ENCODE measurements around the gene GTF3C5.
"Not testable (repeated sequence)": the region's sequence is repeated elsewhere in the genome, so short reads cannot be mapped to it uniquely, and the experiment has no call there.

Gene GTF3C5

GRCh38 chr9:133054966-133055365 is 24.2 kb downstream of the GTF3C5 start:
- no peak for DNase-seq (ENCODE audit: low read depth in 2 of 2)

- DNase-seq (ENCODE audit: low read depth in 2 of 2): no peak
Observed at GRCh38 chr9:133055788-133056420, 25.1 kb downstream of the GTF3C5 start.

GRCh38 chr9:133056533-133056932 is 25.7 kb downstream of the GTF3C5 start:
- DNase-seq (ENCODE audit: low read depth in 2 of 2): no peak

- DNase-seq (ENCODE audit: low read depth in 2 of 2): no peak
Observed at GRCh38 chr9:133057006-133057405, 26.2 kb downstream of the GTF3C5 start.

- no peak for DNase-seq (ENCODE audit: low read depth in 2 of 2)
Observed at GRCh38 chr9:133057553-133057952, 26.8 kb downstream of the GTF3C5 start.

- DNase-seq (ENCODE audit: low read depth in 2 of 2): no peak
Observed at GRCh38 chr9:133058071-133058470, 27.3 kb downstream of the GTF3C5 start.

GRCh38 chr9:133058550-133059320 is 27.9 kb downstream of the GTF3C5 start:
- no peak for DNase-seq (ENCODE audit: low read depth in 2 of 2)

- no peak for DNase-seq (ENCODE audit: low read depth in 2 of 2)
Observed at GRCh38 chr9:133059623-133060022, 28.8 kb downstream of the GTF3C5 start.

- no peak for DNase-seq (ENCODE audit: low read depth in 2 of 2)
Observed at GRCh38 chr9:133060417-133060841, 29.6 kb downstream of the GTF3C5 start.

- not testable (repeated sequence) for DNase-seq (ENCODE audit: low read depth in 2 of 2)
Observed at GRCh38 chr9:133061019-133061763, 30.4 kb downstream of the GTF3C5 start.

- not testable (repeated sequence) for DNase-seq (ENCODE audit: low read depth in 2 of 2)
Observed at GRCh38 chr9:133061764-133062145, 31.0 kb downstream of the GTF3C5 start, which contains the start of gene CEL. Gene CEL, plus strand, starts transcription at chr9:133061981. Its CDS starts 22 bp downstream, at chr9:133062003.

GRCh38 chr9:133062569-133062968 is 31.8 kb downstream of the GTF3C5 start:
- DNase-seq (ENCODE audit: low read depth in 2 of 2): not testable (repeated sequence)

GRCh38 chr9:133063159-133063499 is 32.3 kb downstream of the GTF3C5 start:
- DNase-seq (ENCODE audit: low read depth in 2 of 2): no peak

- DNase-seq (ENCODE audit: low read depth in 2 of 2): no peak
Observed at GRCh38 chr9:133063500-133064231, 32.9 kb downstream of the GTF3C5 start.

- no peak for DNase-seq (ENCODE audit: low read depth in 2 of 2)
Observed at GRCh38 chr9:133064241-133065069, 33.7 kb downstream of the GTF3C5 start.

- no peak for DNase-seq (ENCODE audit: low read depth in 2 of 2)
Observed at GRCh38 chr9:133065070-133065388, 34.2 kb downstream of the GTF3C5 start.

GRCh38 chr9:133066181-133066983 is 35.6 kb downstream of the GTF3C5 start:
- no peak for DNase-seq (ENCODE audit: low read depth in 2 of 2)

GRCh38 chr9:133067006-133067405 is 36.2 kb downstream of the GTF3C5 start:
- DNase-seq (ENCODE audit: low read depth in 2 of 2): no peak

GRCh38 chr9:133067813-133068212 is 37.0 kb downstream of the GTF3C5 start:
- no peak for DNase-seq (ENCODE audit: low read depth in 2 of 2)

GRCh38 chr9:133068431-133068830 is 37.6 kb downstream of the GTF3C5 start:
- DNase-seq (ENCODE audit: low read depth in 2 of 2): not testable (repeated sequence)
